SK-N-MC (cell line): ENCODE data around the gene SLC16A9.

Experiments used
- EZH2 ChIP-seq: fragments of 200-600 bp; sonication (generic); IDR thresholded peaks from one replicate; pipeline ENCODE4 v1.6.1; 2017; ENCODE audit warnings: antibody characterized with exemption
- POLR2AphosphoS5 ChIP-seq: IDR thresholded peaks from 2 replicates; pipeline ENCODE4 v1.6.1; 2012; ENCODE audit warnings: mild to moderate bottlenecking, low read depth, low read length, borderline replicate concordance

- TF ChIP-seq EZH2 (no peak), POLR2AphosphoS5 (no peak)
Observed at GRCh38 chr10:59618666-59619065, 91.0 kb downstream of the SLC16A9 start.
